ENCODE measurements around the gene ALDH1B1. TPM values are rescaled to one million over a fixed set of nuclear protein-coding genes. Genes with fewer than 3 reads are reported as not detected.

ALDH1B1 gene
- total and polyA plus RNA-seq, 2 of the 13 experiments (the other 11 are each of a cell fraction or from before 2014, with no cell fraction given) = 45.1 to 125 TPM

- TF ChIP-seq, protein P1, sequence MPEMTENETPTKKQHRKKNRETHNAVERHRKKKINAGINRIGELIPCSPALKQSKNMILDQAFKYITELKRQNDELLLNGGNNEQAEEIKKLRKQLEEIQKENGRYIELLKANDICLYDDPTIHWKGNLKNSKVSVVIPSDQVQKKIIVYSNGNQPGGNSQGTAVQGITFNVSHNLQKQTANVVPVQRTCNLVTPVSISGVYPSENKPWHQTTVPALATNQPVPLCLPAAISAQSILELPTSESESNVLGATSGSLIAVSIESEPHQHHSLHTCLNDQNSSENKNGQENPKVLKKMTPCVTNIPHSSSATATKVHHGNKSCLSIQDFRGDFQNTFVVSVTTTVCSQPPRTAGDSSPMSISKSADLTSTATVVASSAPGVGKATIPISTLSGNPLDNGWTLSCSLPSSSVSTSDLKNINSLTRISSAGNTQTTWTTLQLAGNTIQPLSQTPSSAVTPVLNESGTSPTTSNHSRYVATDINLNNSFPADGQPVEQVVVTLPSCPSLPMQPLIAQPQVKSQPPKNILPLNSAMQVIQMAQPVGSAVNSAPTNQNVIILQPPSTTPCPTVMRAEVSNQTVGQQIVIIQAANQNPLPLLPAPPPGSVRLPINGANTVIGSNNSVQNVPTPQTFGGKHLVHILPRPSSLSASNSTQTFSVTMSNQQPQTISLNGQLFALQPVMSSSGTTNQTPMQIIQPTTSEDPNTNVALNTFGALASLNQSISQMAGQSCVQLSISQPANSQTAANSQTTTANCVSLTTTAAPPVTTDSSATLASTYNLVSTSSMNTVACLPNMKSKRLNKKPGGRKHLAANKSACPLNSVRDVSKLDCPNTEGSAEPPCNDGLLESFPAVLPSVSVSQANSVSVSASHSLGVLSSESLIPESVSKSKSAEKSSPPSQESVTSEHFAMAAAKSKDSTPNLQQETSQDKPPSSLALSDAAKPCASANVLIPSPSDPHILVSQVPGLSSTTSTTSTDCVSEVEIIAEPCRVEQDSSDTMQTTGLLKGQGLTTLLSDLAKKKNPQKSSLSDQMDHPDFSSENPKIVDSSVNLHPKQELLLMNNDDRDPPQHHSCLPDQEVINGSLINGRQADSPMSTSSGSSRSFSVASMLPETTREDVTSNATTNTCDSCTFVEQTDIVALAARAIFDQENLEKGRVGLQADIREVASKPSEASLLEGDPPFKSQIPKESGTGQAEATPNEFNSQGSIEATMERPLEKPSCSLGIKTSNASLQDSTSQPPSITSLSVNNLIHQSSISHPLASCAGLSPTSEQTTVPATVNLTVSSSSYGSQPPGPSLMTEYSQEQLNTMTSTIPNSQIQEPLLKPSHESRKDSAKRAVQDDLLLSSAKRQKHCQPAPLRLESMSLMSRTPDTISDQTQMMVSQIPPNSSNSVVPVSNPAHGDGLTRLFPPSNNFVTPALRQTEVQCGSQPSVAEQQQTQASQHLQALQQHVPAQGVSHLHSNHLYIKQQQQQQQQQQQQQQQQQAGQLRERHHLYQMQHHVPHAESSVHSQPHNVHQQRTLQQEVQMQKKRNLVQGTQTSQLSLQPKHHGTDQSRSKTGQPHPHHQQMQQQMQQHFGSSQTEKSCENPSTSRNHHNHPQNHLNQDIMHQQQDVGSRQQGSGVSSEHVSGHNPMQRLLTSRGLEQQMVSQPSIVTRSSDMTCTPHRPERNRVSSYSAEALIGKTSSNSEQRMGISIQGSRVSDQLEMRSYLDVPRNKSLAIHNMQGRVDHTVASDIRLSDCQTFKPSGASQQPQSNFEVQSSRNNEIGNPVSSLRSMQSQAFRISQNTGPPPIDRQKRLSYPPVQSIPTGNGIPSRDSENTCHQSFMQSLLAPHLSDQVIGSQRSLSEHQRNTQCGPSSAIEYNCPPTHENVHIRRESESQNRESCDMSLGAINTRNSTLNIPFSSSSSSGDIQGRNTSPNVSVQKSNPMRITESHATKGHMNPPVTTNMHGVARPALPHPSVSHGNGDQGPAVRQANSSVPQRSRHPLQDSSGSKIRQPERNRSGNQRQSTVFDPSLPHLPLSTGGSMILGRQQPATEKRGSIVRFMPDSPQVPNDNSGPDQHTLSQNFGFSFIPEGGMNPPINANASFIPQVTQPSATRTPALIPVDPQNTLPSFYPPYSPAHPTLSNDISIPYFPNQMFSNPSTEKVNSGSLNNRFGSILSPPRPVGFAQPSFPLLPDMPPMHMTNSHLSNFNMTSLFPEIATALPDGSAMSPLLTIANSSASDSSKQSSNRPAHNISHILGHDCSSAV (CRISPR knock-in tag; IDR thresholded peaks at IDR 0.05; ENCODE audit: borderline replicate concordance) = no peak
- TF ChIP-seq SNAI1 (CRISPR knock-in tag; IDR thresholded peaks at IDR 0.05; ENCODE audit: borderline replicate concordance) = no peak
- TF ChIP-seq ZNF367 (CRISPR knock-in tag; IDR thresholded peaks at IDR 0.05; ENCODE audit: borderline replicate concordance) = no peak
- TF ChIP-seq, protein P2, sequence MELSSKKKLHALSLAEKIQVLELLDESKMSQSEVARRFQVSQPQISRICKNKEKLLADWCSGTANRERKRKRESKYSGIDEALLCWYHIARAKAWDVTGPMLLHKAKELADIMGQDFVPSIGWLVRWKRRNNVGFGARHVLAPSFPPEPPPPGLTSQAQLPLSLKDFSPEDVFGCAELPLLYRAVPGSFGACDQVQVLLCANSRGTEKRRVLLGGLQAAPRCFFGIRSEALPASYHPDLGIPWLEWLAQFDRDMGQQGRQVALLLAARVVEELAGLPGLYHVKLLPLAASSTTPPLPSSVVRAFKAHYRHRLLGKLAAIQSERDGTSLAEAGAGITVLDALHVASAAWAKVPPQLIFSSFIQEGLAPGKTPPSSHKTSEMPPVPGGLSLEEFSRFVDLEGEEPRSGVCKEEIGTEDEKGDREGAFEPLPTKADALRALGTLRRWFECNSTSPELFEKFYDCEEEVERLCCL (CRISPR knock-in tag; IDR thresholded peaks at IDR 0.05; ENCODE audit: borderline replicate concordance) = no peak
- TF ChIP-seq SKIL (CRISPR knock-in tag; IDR thresholded peaks at IDR 0.05; ENCODE audit: borderline replicate concordance) = no peak
- TF ChIP-seq CREB1 (IDR thresholded peaks at IDR 0.05) = peak; percentile 12; the same call in 1 of the 2 replicates
- peak; percentile 65 for TF ChIP-seq CREB1 (CRISPR knock-in tag; IDR thresholded peaks at IDR 0.05)
- TF ChIP-seq, protein P3, sequence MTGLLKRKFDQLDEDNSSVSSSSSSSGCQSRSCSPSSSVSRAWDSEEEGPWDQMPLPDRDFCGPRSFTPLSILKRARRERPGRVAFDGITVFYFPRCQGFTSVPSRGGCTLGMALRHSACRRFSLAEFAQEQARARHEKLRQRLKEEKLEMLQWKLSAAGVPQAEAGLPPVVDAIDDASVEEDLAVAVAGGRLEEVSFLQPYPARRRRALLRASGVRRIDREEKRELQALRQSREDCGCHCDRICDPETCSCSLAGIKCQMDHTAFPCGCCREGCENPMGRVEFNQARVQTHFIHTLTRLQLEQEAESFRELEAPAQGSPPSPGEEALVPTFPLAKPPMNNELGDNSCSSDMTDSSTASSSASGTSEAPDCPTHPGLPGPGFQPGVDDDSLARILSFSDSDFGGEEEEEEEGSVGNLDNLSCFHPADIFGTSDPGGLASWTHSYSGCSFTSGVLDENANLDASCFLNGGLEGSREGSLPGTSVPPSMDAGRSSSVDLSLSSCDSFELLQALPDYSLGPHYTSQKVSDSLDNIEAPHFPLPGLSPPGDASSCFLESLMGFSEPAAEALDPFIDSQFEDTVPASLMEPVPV (CRISPR knock-in tag; IDR thresholded peaks at IDR 0.05) = no peak
- no peak for TF ChIP-seq ZSCAN31 (CRISPR knock-in tag; IDR thresholded peaks at IDR 0.05; ENCODE audit: low read depth)
- no peak for TF ChIP-seq ZNF160 (CRISPR knock-in tag; IDR thresholded peaks at IDR 0.05)
- peak; percentile 31; the same call in 1 of the 2 replicates for TF ChIP-seq ZNF414 (CRISPR knock-in tag; IDR thresholded peaks at IDR 0.05)
- TF ChIP-seq FOXP1 (IDR thresholded peaks at IDR 0.05) = no peak
- peak; percentile 64 for TF ChIP-seq FOXP1 (CRISPR knock-in tag; IDR thresholded peaks at IDR 0.05)
- no peak for TF ChIP-seq YY1 (IDR thresholded peaks at IDR 0.05; ENCODE audit: insufficient read depth, insufficient replicate concordance, low read depth, low read length)
Measured at GRCh38 chr9:38386319-38386895, 6.1 kb upstream of the ALDH1B1 start (continued).

Measured in HepG2 (cell line).